Measurements from ENCODE around the gene ART5. TPM values are rescaled to one million over a fixed set of nuclear protein-coding genes. Genes with fewer than 3 reads are reported as not detected.

ART5 gene
- total and polyA plus RNA-seq, 2 experiments from 2014 or later = 6.4 to 12.9 TPM

DNA sequence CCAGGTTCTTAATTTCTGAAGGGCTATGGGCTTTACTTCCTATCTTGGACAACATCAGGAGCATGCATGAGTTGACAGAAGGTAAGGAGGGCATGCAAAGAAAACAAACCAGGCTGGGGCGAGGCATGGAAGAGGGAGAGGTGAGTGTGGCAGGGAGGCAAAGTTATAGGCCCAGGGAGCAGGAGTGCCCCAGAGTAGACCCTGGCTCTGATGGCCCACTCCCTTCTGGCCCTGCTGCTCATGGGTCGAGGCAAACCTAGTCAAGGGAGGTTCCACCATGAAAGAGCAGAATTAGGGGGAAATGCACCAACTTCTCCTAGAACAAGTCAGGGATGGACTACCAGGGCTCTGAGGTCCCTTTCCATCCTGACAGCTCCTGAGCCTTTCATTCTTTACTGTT lies 19.2 kb upstream of the ART5 start (continued):
- TF ChIP-seq, protein P1, sequence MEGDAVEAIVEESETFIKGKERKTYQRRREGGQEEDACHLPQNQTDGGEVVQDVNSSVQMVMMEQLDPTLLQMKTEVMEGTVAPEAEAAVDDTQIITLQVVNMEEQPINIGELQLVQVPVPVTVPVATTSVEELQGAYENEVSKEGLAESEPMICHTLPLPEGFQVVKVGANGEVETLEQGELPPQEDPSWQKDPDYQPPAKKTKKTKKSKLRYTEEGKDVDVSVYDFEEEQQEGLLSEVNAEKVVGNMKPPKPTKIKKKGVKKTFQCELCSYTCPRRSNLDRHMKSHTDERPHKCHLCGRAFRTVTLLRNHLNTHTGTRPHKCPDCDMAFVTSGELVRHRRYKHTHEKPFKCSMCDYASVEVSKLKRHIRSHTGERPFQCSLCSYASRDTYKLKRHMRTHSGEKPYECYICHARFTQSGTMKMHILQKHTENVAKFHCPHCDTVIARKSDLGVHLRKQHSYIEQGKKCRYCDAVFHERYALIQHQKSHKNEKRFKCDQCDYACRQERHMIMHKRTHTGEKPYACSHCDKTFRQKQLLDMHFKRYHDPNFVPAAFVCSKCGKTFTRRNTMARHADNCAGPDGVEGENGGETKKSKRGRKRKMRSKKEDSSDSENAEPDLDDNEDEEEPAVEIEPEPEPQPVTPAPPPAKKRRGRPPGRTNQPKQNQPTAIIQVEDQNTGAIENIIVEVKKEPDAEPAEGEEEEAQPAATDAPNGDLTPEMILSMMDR (conservative IDR thresholded peaks at IDR 0.05; ENCODE audit: low read depth in 2 of 2) = no peak
- TF ChIP-seq REST (IDR thresholded peaks at IDR 0.05; ENCODE audit: unreplicated experiment) = no peak
- TF ChIP-seq ZNF114 (CRISPR knock-in tag; IDR thresholded peaks at IDR 0.05) = no peak
- TF ChIP-seq CREB1 (CRISPR knock-in tag; IDR thresholded peaks at IDR 0.05; ENCODE audit: low read depth) = no peak
- TF ChIP-seq EZH2phosphoT487 (IDR thresholded peaks at IDR 0.05; ENCODE audit: unreplicated experiment) = no peak
- no peak for TF ChIP-seq POLR2AphosphoS5 (IDR thresholded peaks at IDR 0.05; ENCODE audit: low read depth)
- no peak for TF ChIP-seq JUNB (IDR thresholded peaks at IDR 0.05; ENCODE audit: unreplicated experiment)

DNA sequence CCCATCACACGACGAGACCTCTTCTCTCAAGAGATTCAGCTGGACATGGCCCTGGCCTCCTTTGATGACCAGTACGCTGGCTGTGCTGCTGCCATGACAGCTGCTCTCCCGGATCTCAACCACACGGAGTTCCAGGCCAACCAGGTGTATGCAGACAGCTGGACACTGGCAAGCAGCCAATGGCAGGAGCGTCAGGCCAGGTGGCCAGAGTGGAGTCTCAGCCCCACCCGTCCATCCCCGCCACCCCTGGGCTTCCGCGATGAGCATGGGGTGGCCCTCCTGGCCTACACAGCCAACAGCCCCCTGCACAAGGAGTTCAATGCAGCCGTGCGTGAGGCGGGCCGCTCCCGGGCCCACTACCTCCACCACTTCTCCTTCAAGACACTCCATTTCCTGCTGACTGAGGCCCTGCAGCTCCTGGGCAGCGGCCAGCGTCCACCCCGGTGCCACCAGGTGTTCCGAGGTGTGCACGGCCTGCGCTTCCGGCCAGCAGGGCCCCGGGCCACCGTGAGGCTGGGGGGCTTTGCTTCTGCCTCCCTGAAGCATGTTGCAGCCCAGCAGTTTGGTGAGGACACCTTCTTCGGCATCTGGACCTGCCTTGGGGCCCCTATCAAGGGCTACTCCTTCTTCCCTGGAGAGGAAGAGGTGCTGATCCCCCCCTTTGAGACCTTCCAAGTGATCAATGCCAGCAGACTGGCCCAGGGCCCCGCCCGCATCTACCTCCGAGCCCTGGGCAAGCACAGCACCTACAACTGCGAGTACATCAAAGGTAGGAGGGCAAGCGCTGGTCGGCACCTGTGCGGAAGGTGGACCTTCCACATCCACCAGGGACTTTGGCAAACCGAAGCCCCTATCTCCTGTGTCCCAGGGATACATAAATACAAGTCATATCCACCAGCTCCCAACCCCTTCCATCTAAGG lies 18.1 kb upstream of the ART5 start:
- ATAC-seq (no peak), DNase-seq (ENCODE audit: low spot score) (no peak)
- Histone ChIP-seq H3F3A (replicated peaks; ENCODE audit: low read depth) (no peaks in the 10 kb centered on the region), H3K27me3 (ENCODE audit: insufficient read depth) (no peaks in the 10 kb centered on the region), H3K27ac (ENCODE audit: low read depth) (no peak overlapping the region), H3K36me3 (ENCODE audit: insufficient read depth) (no peaks in the 10 kb centered on the region), H3K79me2 (replicated peaks; ENCODE audit: insufficient read depth) (no peaks in the 10 kb centered on the region), H3K9me2 (ENCODE audit: insufficient read depth) (peaks cover 4% of the 10 kb centered on the region; the same call in 1 of the 2 replicates), H3K4me1 (ENCODE audit: insufficient read depth) (no peaks in the 10 kb centered on the region), H3K4me2 (no peak overlapping the region), H4K20me1 (replicated peaks; ENCODE audit: insufficient read depth) (no peaks in the 10 kb centered on the region), H3K4me3 (no peak overlapping the region), H2AFZ (no peak overlapping the region)
- Mint-ChIP-seq H3K9me3 (peaks cover 10% of the 10 kb centered on the region; the same call in 2 of the 3 replicates), H3K4me3 (no peak overlapping the region), H3K36me3 (ENCODE audit: low read depth) (peaks cover 2% of the 10 kb centered on the region; the same call in 1 of the 3 replicates), H3K4me1 (no peaks in the 10 kb centered on the region), H3K27me3 (ENCODE audit: insufficient read depth, low read depth, poor library complexity) (peaks cover 12% of the 10 kb centered on the region), H3K27ac (no peak overlapping the region)
- TF ChIP-seq JUNB (IDR thresholded peaks at IDR 0.05; ENCODE audit: unreplicated experiment) (no peak), NANOG (IDR thresholded peaks at IDR 0.05; ENCODE audit: borderline replicate concordance) (no peak)
- TF ChIP-seq, protein P1 (conservative IDR thresholded peaks at IDR 0.05; ENCODE audit: low read depth in 2 of 2) = no peak
- TF ChIP-seq, protein P2, sequence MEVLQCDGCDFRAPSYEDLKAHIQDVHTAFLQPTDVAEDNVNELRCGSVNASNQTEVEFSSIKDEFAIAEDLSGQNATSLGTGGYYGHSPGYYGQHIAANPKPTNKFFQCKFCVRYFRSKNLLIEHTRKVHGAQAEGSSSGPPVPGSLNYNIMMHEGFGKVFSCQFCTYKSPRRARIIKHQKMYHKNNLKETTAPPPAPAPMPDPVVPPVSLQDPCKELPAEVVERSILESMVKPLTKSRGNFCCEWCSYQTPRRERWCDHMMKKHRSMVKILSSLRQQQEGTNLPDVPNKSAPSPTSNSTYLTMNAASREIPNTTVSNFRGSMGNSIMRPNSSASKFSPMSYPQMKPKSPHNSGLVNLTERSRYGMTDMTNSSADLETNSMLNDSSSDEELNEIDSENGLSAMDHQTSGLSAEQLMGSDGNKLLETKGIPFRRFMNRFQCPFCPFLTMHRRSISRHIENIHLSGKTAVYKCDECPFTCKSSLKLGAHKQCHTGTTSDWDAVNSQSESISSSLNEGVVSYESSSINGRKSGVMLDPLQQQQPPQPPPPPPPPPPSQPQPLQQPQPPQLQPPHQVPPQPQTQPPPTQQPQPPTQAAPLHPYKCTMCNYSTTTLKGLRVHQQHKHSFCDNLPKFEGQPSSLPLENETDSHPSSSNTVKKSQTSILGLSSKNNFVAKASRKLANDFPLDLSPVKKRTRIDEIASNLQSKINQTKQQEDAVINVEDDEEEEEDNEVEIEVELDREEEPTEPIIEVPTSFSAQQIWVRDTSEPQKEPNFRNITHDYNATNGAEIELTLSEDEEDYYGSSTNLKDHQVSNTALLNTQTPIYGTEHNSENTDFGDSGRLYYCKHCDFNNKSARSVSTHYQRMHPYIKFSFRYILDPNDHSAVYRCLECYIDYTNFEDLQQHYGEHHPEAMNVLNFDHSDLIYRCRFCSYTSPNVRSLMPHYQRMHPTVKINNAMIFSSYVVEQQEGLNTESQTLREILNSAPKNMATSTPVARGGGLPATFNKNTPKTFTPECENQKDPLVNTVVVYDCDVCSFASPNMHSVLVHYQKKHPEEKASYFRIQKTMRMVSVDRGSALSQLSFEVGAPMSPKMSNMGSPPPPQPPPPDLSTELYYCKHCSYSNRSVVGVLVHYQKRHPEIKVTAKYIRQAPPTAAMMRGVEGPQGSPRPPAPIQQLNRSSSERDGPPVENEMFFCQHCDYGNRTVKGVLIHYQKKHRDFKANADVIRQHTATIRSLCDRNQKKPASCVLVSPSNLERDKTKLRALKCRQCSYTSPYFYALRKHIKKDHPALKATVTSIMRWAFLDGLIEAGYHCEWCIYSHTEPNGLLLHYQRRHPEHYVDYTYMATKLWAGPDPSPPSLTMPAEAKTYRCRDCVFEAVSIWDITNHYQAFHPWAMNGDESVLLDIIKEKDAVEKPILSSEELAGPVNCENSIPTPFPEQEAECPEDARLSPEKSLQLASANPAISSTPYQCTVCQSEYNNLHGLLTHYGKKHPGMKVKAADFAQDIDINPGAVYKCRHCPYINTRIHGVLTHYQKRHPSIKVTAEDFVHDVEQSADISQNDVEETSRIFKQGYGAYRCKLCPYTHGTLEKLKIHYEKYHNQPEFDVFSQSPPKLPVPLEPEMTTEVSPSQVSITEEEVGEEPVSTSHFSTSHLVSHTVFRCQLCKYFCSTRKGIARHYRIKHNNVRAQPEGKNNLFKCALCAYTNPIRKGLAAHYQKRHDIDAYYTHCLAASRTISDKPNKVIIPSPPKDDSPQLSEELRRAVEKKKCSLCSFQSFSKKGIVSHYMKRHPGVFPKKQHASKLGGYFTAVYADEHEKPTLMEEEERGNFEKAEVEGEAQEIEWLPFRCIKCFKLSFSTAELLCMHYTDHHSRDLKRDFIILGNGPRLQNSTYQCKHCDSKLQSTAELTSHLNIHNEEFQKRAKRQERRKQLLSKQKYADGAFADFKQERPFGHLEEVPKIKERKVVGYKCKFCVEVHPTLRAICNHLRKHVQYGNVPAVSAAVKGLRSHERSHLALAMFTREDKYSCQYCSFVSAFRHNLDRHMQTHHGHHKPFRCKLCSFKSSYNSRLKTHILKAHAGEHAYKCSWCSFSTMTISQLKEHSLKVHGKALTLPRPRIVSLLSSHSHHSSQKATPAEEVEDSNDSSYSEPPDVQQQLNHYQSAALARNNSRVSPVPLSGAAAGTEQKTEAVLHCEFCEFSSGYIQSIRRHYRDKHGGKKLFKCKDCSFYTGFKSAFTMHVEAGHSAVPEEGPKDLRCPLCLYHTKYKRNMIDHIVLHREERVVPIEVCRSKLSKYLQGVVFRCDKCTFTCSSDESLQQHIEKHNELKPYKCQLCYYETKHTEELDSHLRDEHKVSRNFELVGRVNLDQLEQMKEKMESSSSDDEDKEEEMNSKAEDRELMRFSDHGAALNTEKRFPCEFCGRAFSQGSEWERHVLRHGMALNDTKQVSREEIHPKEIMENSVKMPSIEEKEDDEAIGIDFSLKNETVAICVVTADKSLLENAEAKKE (CRISPR knock-in tag; IDR thresholded peaks at IDR 0.05) = no peak

Data from GM23338 (cell line).